C4-2B (cell line): Measurements from ENCODE around the gene CACNA1S.

Experiments used
- CTCF ChIP-seq: fragments of 450-650 bp; conservative IDR thresholded peaks from 2 replicates; pipeline ENCODE4 v1.5.1; 2017; ENCODE audit warnings: mild to moderate bottlenecking
- ZFX ChIP-seq: fragments of 450-650 bp; IDR thresholded peaks from 2 replicates; pipeline ENCODE4 v1.6.1; 2017

GRCh38 chr1:201136355-201137023 is 24.3 kb upstream of the CACNA1S start:
- TF ChIP-seq CTCF (no peak), ZFX (no peak)
